ENCODE data around the gene MYO7A. TPM values are rescaled to one million over a fixed set of nuclear protein-coding genes. Genes with fewer than 3 reads are reported as not detected.

The MYO7A gene
- total and polyA plus RNA-seq, 2 experiments from 2014 or later: not detected

GRCh38 chr11:77085652-77086051 is 42.4 kb upstream of the MYO7A start:
- H3K27me3 ChIP-seq (replicated peaks; ENCODE audit: insufficient read depth): no peaks in the 10 kb centered on the region
- no peaks in the 10 kb centered on the region for H3K9me3 ChIP-seq (ENCODE audit: low read depth)
- H3F3A ChIP-seq (ENCODE audit: insufficient read depth): no peaks in the 10 kb centered on the region
- no peak for DNase-seq
- TF ChIP-seq EZH2phosphoT487 (IDR thresholded peaks at IDR 0.05; ENCODE audit: insufficient read depth, low read depth): no peak
- no peak for TF ChIP-seq EZH2 (IDR thresholded peaks at IDR 0.05; ENCODE audit: insufficient read depth, poor library complexity, severe bottlenecking)
- H4K20me1 ChIP-seq (ENCODE audit: insufficient read depth): no peaks in the 10 kb centered on the region
- H3K36me3 ChIP-seq (ENCODE audit: low read depth): no peaks in the 10 kb centered on the region
- H3K4me2 ChIP-seq (ENCODE audit: unreplicated experiment): no peak overlapping the region
- WGBS, 2 experiments (ENCODE audit: low coverage in 1 of 2, low lambda C conversion rate in 2 of 2, missing lambda C conversion rate in 2 of 2): 82% methylated on average over 5 to 6 of the region's 6 CpGs
- H3K9me2 ChIP-seq (ENCODE audit: insufficient read depth): no peaks in the 10 kb centered on the region
- H3K9ac ChIP-seq: no peak overlapping the region
- H3K4me3 ChIP-seq: no peak overlapping the region
- H2AFZ ChIP-seq: no peak overlapping the region
- H3K4me1 ChIP-seq (ENCODE audit: insufficient read depth): peaks cover 17% of the 10 kb centered on the region
- in situ Hi-C loops (cut with MboI): no loop called here
- no peak overlapping the region for H3K27ac ChIP-seq
- H3K79me2 ChIP-seq (ENCODE audit: insufficient read depth): peaks cover 39% of the 10 kb centered on the region

DNA sequence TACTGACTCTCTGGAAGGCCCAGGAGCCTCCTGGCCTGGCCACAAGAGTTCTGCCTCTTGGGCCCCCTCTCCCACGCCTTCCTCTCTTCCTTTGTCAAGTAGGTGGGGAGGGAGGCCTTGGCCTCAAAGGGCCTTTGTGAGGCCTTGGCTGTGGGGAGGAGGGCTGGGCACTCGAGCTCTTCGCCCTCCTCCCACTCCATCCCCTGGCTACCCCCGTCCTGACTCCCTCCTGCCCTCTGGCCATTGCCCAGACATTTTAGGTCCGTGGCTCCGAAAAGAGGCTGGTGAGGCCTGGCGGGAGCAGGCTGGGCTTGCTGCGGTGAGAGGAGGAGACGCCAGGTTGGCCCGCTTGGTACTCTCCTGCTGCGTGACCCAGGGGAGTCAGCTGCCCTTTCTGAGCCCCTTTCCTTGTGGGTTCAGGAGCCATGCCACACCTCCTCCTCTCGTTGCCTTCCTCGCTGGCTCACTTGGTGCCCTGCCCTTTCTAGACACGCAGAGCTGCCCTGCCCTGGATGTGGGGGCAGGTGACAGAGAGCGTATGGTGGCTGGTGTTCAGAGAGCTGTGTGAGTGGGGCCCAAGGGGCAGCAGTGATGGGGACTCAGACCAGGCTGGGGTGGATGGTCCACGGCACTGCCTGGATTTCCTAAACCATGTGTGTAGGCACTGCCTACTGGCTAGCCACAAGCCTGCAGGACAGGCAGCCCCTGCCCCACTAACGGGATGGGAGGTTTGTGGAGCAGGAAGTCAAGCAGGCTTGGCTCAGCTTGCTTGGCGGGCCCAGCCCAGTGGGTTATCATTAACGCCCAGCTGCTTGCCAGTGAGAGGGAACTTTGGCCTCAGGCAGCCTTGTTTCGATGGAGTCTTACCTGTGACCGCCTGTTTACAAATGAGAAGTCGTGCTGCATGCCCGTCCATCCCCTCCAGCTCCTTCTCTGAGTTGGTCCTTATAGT is 41.2 kb upstream of the MYO7A start:
- 90% methylated on average over 22 to 23 of the region's 23 CpGs for WGBS, 2 experiments (ENCODE audit: low coverage in 1 of 2, low lambda C conversion rate in 2 of 2, missing lambda C conversion rate in 2 of 2)
- Histone ChIP-seq H3K27me3 (replicated peaks; ENCODE audit: insufficient read depth) (no peaks in the 10 kb centered on the region), H4K20me1 (ENCODE audit: insufficient read depth) (no peaks in the 10 kb centered on the region), H3K4me2 (ENCODE audit: unreplicated experiment) (no peak overlapping the region), H3K9me3 (ENCODE audit: low read depth) (no peaks in the 10 kb centered on the region), H3K4me3 (no peak overlapping the region), H3K27ac (no peak overlapping the region), H3K9me2 (ENCODE audit: insufficient read depth) (no peaks in the 10 kb centered on the region), H3K36me3 (ENCODE audit: low read depth) (no peaks in the 10 kb centered on the region), H2AFZ (no peak overlapping the region), H3K4me1 (ENCODE audit: insufficient read depth) (peaks cover 10% of the 10 kb centered on the region), H3F3A (ENCODE audit: insufficient read depth) (no peaks in the 10 kb centered on the region), H3K9ac (no peak overlapping the region), H3K79me2 (ENCODE audit: insufficient read depth) (peaks cover 27% of the 10 kb centered on the region)
- TF ChIP-seq EZH2 (IDR thresholded peaks at IDR 0.05; ENCODE audit: insufficient read depth, poor library complexity, severe bottlenecking) (no peak), EZH2phosphoT487 (IDR thresholded peaks at IDR 0.05; ENCODE audit: insufficient read depth, low read depth) (no peak)
- no peak for DNase-seq
- in situ Hi-C loops (cut with MboI): no loop called here

DNA sequence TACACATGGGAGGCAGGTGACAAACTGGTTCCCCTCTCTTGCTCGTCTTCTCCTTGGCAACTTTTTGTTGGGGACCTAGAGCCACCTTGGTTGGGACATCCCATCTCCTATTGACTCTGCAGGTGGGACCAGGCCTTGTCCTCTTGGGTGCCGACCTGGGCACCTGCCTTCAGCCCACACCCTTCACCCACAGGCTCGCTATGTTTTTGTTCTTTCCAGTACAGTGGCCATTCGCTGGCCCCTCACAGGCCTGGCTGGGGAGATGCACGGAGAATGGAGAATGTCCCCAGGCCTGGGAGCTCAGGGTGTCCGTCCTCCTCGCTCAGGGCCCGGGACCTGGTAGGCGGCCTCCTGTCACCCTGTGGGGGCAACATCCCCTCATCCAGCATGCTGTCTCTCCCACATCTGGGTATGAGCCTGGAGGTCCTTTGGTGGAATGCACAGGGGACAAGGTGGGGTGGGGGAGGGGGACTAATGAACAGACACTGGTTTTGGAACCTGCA is 40.3 kb upstream of the MYO7A start:
- Histone ChIP-seq H4K20me1 (ENCODE audit: insufficient read depth) (no peaks in the 10 kb centered on the region), H3F3A (ENCODE audit: insufficient read depth) (no peaks in the 10 kb centered on the region), H3K36me3 (ENCODE audit: low read depth) (no peaks in the 10 kb centered on the region), H3K9ac (no peak overlapping the region), H3K4me1 (ENCODE audit: insufficient read depth) (peaks cover 5% of the 10 kb centered on the region), H3K4me2 (ENCODE audit: unreplicated experiment) (no peak overlapping the region), H3K27ac (no peak overlapping the region), H2AFZ (no peak overlapping the region), H3K4me3 (no peak overlapping the region), H3K27me3 (replicated peaks; ENCODE audit: insufficient read depth) (no peaks in the 10 kb centered on the region), H3K9me2 (ENCODE audit: insufficient read depth) (no peaks in the 10 kb centered on the region), H3K9me3 (ENCODE audit: low read depth) (no peaks in the 10 kb centered on the region), H3K79me2 (ENCODE audit: insufficient read depth) (peaks cover 18% of the 10 kb centered on the region)
- WGBS, 2 experiments (ENCODE audit: low coverage in 1 of 2, low lambda C conversion rate in 2 of 2, missing lambda C conversion rate in 2 of 2): 96% methylated on average over 9 of the region's 9 CpGs
- no peak for DNase-seq
- TF ChIP-seq EZH2 (IDR thresholded peaks at IDR 0.05; ENCODE audit: insufficient read depth, poor library complexity, severe bottlenecking) (no peak), EZH2phosphoT487 (IDR thresholded peaks at IDR 0.05; ENCODE audit: insufficient read depth, low read depth) (no peak)
- in situ Hi-C loops (cut with MboI): no loop called here

DNA sequence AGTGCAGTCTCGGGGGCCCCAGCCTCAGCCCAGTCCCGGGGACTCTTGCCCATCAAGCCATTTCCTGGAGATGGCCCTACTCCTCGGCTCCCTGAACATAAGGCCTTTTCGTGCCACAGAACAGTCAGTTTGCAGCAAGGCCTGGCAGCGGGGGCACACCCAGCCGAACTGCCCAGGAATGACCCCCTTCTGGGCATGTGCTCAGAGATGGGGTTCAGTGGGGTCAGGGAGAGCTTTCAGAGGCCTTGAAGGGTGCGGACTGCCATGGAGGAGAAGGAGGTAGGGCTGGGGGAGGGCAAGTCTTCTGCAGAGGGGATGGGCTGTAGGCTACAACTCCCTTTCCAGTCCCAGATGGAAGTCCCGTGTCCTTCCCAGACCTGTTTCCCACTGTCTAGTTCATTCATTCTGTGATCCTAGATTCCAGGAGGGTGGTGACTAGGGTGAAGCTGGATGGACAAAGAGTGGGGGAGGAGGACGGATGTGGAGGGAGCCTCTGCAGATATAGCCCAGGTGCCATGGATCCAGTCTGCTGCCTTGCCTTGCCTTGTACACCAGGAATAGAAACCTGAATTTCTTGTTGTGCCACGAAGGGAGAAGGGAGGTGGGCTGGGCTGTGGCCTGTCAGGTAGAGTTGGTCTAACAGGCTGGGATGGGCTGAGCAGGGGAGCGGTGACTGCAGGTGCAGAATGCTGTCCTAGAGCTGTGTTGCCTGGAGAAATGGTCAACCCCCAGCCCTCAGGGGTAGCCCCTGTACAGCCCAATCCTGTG is 39.6 kb upstream of the MYO7A start:
- 73 to 79% methylated on average over 9 to 11 of the region's 11 CpGs for WGBS, 2 experiments (ENCODE audit: low coverage in 1 of 2, low lambda C conversion rate in 2 of 2, missing lambda C conversion rate in 2 of 2)
- Histone ChIP-seq H3K4me1 (ENCODE audit: insufficient read depth) (no peaks in the 10 kb centered on the region), H3F3A (ENCODE audit: insufficient read depth) (no peaks in the 10 kb centered on the region), H3K4me3 (no peak overlapping the region), H4K20me1 (ENCODE audit: insufficient read depth) (no peaks in the 10 kb centered on the region), H3K27ac (no peak overlapping the region), H3K79me2 (ENCODE audit: insufficient read depth) (peaks cover 11% of the 10 kb centered on the region), H2AFZ (no peak overlapping the region), H3K27me3 (replicated peaks; ENCODE audit: insufficient read depth) (no peaks in the 10 kb centered on the region), H3K36me3 (ENCODE audit: low read depth) (no peaks in the 10 kb centered on the region), H3K9me2 (ENCODE audit: insufficient read depth) (no peaks in the 10 kb centered on the region), H3K9ac (no peak overlapping the region), H3K4me2 (ENCODE audit: unreplicated experiment) (no peak overlapping the region), H3K9me3 (ENCODE audit: low read depth) (no peaks in the 10 kb centered on the region)
- DNase-seq: no peak
- in situ Hi-C loops (cut with MboI): no loop called here
- no peak for TF ChIP-seq EZH2phosphoT487 (IDR thresholded peaks at IDR 0.05; ENCODE audit: insufficient read depth, low read depth)
- TF ChIP-seq EZH2 (IDR thresholded peaks at IDR 0.05; ENCODE audit: insufficient read depth, poor library complexity, severe bottlenecking): no peak
